Cortex of kidney (tissue), 1 donor: ENCODE results near the gene UTP4.

Experiments used
- DNase-seq: peaks from one replicate; lab custom pipeline; 2025; lab: John Stamatoyannopoulos, UW

The UTP4 gene

DNA sequence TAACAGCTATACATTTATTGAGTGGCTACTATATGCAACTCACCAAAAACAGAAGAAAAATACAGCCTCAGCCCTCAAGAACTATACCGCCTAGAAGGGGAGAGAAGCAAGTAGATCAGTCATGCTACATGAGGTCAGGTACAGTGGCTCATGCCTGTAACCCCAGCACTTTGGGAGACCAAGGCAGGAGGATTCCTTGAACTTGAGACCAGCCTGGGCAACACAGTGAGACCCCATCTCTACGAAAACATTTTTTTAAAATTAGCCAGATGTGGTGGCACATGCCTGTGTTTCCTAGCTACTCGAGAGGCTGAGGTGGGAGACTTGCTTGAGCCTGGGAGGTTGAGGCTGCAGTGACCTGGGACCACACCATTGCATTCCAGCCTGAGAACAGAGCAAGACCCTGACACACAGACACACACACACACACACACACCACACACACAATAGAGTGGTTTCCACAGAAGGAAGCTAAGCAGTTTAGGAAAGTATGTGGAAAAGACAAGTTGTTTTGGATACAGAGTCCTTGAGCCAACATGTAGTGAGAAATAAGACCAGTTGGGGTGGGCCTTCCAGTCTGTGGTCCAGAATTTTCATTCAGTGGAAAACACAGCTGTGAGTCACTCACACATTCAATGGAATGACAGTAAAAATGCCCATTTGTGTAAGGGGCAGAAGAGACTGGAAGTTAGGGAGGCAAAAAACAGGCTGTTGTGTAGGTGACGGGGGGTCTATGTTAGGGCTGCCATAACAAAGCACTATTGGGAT, 43.8 kb downstream of the UTP4 start:
- no peak for DNase-seq

DNA sequence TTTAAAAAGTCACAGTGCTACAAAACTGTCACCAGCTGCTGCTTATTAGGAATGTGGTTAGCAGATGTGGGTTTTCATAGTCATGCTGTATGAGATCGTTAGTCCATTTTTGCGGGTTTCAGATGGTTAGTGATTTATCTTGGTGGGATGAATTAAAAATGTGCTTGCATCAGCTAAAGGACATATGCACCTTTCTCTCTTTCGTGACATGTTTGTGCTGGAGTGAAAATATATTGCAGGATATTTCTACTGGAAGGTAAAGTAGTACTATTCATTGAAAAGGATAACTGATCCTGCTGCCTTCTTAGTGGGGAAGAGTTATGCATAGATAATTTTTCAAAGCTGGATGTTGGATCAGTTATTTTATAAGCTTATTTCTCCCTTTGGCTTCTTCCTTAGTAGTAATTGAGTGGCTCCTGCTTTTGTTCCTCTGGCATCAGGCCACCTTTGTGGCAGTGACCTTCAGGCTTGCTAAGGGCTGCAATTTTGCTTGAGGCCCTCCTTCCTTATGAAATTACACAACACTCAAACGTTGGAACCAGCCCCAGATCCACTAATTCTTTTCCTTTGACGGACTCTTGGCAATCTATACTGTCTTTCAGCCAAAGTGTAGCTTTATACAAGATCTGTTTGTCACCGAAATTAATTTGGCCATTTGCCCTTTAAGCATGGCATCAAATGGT, 47.0 kb downstream of the UTP4 start:
- no peak for DNase-seq

DNA sequence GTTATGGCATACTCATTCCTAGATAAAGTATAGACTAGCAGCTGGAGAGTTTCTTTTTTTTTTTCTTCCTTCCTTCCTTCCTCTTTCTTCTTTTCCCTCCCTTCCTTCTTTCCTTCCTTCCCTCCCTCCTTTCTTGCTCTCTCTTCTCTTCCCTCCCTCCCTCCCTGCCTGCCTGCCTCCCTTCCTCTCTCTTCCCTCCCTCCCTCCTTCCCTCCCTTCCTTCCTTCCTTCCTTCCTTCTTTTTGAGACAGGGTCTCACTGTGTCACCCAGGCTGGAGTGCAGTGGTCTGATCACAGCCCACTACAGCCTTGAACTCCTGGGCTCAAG, 47.5 kb downstream of the UTP4 start:
- DNase-seq = no peak

DNA sequence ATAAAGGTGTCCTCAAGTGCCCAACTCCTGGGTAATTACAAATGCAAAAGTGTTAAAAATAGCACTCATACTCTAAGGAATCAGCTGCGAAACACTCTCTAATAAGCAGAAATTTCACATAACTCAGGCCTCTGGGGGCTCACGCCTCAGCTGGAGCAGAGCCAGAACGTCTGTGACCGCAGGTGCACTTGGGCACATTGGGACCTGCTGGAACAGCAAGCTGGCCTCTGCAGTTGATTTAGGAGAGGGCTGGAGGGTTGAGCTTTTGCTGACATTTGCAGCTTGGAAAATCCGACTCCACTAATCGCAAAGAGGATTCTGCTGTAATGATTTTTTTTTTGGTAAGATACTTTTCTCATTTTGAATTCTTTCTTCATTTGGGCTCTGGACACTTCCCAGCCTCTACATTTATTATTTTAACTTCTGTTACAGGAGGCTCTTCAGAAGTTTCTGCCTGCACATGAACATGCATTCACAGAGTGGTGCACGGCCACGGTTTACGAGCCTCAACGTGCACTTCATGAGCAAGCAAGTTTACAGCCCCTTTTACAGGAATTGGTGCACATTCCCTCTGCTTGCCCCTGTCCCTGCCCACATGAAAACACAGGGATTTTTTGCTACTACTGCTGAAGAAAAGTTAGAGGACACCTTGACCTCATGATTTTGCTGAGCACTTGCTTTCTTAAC, 50.4 kb downstream of the UTP4 start:
- DNase-seq = no peak

DNA sequence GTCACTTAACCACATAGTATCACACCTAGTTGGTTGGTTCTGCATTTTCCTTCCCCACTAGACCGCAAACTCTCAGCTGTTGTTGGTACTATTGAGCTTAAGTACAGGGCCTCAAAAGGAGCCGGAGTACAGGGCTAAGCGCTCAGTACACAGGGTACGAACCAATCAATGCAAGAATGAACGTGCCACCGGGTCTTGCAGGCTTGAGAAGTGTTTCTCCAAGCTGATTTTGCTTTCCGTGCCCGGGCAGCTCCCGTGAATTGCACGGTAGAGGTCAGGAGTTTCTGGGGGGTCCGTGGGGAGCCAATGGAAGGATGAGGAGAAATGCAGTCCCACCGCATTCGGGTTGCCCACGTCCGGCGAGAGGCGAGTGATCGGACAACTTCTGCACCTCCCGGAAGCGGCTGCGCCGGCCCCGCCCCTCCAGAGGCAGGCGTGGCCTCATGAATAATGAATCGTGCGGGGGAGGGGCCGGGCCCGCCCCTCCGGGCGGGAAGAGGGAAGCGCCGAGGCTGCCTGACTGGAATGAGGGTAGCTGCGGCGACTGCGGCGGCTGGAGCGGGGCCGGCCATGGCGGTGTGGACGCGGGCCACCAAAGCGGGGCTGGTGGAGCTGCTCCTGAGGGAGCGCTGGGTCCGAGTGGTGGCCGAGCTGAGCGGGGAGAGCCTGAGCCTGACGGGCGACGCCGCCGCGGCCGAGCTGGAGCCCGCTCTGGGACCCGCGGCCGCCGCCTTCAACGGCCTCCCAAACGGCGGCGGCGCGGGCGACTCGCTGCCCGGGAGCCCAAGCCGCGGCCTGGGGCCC, 54.4 kb downstream of the UTP4 start, which contains the start of gene SNTB2:
Gene SNTB2 (plus strand): TSS at position 523 of the 804 bp plus-strand sequence. CDS start 3 bp downstream, at position 526.
- DNase-seq = peak; percentile 28

DNA sequence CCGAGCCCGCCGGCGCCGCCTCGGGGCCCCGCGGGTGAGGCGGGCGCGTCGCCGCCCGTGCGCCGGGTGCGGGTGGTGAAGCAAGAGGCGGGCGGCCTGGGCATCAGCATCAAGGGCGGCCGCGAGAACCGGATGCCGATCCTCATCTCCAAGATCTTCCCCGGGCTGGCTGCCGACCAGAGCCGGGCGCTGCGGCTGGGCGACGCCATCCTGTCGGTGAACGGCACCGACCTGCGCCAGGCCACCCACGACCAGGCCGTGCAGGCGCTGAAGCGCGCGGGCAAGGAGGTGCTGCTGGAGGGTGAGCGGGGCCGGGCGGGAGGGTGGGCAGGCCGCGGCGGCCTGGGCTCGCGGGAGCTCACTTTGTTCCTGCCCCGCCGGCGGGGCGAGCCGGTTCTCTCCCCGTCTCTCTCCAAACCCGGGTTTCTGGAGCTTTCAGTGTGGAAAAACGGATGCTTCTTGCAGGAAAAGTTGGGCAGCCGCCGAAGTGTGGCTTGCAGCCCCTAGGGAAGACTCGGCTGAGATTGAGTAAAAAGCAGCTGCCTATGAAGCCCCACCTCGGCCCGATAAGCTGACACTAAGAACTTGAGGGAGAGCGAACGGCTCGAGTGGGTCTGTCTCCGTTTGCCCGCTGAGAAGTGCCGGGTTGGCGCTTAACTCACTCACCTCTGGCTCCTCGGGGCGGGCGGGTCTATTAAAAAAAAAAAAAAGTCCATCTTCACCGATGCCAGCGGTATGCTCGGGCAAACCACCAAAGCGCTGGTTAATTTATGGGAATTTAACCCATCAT, 55.2 kb downstream of the UTP4 start:
- no peak for DNase-seq

DNA sequence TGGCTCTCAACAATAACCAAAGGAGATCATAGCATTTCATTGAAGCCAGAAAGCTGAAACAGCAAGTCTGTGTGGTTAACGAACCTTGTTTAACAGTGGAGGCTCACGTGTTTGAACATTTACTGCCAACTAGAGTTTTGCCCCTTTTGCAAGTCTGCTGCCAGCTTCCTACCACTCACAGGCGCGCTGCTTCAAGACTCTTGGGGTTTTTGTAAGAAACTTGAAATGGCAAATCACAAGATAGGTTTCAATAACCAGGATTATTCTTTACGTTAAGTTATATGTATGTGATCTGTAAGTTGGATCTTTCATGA, 55.7 kb downstream of the UTP4 start:
- DNase-seq = no peak

DNA sequence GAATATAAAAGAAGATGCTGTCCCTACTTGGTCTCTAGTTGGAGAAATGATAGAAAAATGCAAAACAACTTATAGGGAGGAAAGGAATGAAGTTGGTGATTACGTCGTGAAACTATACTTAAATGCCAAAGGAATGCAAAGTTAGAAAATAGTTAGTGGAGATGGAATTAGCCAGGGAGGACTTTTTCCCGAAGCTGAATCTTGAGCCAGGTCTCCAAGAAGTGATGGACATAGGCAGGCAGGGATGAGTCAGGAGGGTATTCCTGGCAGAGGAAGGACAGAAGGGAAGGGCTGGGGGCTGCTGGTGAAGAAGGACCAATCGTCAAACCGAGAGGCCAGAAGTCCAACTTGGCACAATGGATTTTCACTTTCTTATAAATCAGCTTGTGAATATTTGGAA, 56.3 kb downstream of the UTP4 start:
- no peak for DNase-seq

DNA sequence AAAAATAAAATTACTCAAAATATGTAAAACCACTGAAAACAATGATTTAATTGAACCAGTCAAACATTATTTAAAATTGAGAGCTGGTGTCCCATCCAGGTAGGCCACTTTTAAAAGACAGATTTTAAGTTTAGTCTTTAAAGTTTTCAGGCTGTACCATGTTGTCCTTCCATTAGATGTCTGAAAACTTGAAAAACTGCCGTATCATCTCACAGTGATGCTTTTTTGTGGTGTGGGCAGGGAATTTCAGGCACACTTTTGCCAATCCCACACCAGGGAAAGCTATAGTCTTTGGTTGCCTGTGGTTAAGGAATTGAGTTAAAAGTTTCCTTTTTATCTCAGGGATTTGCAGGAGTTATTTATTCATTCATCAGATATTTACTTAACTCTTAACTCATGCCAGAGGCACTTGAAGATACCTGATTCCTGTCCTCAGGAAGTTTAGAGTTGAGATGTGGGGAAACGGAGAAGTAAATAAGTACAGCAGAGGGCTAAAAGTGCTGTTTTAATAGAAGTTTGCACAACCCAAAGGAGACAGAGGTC, 57.7 kb downstream of the UTP4 start:
- DNase-seq = no peak

DNA sequence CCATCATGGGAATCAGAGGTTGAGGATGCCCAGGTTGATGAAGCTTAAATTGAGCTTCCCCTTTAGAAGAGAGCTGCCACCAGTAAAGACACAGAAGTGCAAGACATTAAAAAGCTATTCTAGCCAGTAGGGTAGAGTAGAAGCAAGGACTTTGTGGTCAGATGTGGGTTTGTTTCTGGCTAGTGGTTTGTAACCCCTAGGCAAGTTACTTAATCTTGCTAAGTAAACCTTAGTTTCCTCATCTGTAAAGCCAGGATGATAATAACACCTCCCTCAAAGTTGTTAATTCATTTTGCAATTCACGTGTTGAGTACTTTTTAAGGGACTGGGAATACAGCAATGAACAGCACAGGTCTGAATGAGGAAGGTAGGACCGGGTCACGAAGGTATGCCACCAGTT, 58.1 kb downstream of the UTP4 start:
- no peak for DNase-seq

DNA sequence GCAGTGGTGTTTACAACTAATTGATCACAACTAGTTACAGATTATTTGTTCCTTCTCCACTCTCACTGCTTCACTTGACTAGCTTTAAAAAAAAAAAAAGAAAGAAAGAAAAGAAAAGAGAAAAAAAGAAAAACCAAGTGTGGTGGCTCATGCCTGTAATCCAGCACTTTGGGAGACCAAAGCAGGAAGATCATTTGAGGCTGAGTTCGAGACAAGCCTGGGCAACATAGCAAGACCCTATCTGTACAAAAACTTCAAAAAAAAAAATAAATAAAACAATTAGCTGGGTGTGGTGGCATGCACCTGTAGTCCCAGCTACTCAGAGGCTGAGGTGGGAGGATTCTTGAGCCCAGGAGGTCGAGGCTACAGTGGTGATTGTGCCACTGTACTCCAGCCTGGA, 58.7 kb downstream of the UTP4 start:
- DNase-seq = no peak

DNA sequence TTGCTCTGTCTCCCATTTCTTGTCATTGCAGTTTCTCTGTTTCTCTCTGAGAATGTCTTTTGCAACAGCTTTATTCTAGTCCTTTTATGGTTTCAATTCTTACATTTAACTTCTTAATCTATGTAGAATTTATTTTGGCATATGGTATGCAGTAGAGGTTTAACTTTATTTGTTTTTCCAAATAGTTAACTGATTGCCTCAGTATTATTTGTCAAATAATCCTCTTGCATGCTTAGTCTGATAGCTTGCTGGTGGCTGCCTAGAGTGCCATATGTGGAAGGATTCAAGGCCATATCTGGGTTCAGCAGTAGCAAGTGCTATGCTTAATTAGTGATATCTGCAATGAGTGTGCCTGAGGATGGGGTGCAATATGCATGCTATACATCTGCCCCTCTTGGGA, 61.4 kb downstream of the UTP4 start:
- no peak for DNase-seq

DNA sequence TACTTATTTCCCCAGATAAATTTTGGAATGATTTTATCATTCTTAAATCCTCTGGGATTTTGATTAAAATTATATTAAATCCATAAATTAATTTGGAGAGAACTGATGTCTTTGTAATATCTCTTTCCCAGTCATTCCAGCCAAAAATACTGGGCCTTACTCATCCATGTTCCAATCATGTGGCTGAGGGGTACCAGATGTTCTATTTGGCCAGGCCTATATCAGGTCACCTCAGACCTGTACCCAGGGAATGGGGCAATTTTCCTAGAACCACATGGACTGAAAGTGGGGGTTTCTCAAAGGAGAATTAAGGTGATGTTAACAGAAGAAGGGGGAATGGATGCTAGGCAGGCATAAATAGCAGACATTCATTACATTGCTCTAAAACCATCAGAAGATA, 62.0 kb downstream of the UTP4 start:
- DNase-seq = no peak

DNA sequence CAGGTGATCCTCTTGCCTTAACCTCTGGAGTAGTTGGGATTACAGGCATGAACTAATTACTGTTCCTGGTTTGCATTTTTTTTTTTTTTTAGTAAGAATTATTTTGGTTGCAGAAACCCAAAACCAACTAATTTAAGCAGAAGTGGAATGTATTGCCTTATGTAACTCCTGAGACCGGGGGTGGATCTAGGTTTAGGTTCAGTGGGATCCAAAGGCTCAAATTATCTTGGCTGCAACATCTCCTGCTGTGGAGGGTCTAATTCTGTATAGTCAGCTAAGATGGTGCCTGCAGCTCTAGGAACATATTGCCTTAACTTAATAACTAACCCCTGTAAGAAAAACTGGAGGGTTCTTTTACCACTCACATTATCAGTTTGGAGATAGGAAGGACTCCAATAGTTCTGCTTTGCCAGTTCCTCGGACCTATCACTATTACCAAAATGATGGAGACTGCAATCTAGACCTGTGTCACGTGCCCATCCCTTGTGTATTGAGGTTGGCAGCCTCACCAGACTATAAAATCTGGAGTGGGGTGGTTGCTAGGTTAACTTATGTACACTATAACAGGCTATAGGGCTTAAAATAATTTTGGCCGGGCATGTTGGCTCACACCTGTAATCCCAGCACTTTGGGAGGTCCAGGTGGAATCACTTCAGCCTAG, 63.0 kb downstream of the UTP4 start:
- DNase-seq = no peak

DNA sequence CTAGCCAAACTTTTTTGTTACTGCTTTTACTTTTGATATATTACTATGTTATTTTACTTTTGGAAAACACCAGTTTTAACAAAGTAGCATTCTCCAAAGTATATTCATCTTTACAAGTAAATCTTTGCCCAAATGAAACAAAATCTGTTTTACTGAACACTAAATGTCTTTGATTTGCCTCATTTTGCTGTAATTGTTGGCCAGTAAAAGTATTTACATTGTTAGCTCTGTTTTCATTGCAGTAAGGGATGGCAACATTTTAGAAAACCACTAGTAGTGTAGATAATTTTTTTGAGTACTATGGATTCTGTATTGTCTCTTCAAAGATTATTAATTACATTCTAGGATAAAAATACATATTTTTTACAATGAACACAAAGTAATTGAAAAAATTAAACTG, 65.1 kb downstream of the UTP4 start:
- no peak for DNase-seq

DNA sequence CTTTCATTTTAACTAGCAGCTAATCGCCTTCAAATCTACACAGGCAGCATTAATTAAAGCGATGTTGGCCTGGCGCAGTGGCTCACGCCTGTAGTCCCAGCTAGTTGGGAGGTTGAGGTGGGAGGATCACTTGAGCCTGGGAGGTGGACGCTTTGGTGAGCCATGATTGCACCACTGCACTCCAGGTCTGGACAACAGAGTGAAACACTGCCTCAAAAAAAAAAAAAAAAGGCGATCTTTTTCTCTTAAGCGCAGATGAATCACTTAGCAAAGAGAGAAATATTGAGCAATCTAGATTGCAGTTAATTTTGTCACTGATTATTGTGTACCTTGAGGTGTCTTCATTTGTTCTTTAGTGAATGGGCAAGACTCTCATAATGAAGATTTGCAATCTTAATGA, 66.9 kb downstream of the UTP4 start:
- DNase-seq = no peak

DNA sequence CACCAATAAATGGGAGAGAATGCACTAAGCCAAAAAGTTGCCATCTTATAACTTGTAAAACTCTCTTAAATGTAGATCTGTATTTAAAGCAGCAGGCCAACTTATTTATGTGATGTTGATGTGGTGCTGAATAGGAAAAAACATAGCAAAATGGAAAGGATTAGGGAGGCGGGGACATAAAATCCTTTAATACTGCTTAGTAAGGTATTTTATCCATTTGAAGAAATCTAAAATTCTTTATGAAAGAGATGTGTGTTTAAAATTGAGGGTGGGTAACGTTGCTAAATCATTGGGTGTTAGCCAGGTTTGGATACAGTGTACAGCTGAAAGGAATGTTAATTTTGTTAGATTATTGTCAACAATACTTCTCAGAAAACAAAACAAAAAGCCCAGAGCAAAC, 68.8 kb downstream of the UTP4 start:
- DNase-seq = no peak

DNA sequence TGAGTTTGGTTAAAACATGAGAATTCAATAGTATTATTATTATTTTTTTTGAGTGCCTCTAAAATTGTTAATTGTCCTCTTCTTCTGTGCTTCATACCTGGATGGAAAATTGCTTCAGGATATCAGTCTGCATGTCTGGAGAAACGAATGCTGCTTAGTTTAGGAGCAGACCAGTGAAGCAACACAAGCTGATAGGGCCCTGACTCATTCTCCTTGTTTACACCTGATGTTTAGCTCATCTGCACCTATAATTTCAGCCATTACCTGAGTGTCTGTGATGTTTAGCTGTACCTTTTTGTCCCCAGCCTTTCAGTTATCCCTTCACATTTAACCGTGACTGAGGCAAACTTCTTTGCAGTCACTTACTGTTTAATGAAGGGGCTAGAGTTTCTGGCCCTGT, 69.3 kb downstream of the UTP4 start:
- DNase-seq = no peak

DNA sequence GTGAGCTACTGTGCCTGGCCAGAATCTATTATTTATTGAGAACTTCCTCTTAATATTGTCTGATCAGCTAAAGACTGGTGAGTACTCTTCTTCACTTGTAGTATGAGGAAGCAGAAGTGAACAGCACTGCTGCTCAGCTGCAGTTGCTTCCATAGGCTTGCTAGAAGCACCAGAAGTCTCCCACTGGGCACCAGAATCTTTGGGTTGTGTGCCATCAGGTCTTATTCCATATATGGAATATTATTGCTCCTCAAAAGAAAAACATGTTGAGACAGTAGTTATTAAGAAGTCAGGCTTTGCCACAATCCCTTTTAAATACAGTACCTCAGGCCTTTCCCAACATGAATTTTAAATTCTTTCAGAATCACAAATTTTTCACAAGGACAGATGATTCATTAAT, 71.7 kb downstream of the UTP4 start:
- no peak for DNase-seq

DNA sequence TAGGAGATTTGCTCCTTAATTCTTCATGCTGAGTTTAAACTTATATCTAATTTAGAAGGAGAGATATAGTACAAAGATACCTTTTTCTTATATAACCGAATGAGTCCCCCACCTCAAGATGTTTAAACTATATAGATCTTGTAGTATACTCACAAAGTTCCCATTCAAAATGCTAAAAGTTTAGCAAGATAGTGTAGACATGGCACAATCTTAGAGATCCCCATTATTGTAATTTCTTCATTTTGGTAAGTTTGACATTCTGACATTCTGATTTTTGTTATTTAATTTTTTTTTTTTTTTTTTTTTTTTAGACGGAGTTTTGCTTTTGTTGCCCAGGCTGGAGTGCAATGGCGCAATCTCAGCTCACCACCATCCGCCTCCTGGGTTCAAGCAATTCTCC, 77.3 kb downstream of the UTP4 start:
- no peak for DNase-seq

DNA sequence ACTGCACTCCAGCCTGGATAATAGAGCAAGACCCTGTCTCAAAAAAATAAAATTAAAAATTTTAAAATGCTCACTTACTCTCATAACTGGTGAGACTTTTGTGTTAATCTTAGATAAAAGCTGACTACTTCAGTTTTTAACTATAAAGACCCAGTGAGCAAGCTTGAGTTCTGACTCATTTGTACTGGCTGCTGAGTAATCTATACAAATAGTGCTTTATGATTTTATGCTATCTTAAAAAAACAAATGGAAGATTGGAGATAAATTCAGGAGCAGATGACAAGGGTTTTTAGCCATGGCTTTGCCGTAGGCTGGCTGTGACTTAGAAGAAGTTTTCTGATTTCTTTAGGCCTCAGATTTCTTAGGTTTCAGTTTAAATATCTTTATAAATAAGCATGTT, 85.0 kb downstream of the UTP4 start:
- no peak for DNase-seq
